ENCODE measurements around the gene HDAC4.

DNA sequence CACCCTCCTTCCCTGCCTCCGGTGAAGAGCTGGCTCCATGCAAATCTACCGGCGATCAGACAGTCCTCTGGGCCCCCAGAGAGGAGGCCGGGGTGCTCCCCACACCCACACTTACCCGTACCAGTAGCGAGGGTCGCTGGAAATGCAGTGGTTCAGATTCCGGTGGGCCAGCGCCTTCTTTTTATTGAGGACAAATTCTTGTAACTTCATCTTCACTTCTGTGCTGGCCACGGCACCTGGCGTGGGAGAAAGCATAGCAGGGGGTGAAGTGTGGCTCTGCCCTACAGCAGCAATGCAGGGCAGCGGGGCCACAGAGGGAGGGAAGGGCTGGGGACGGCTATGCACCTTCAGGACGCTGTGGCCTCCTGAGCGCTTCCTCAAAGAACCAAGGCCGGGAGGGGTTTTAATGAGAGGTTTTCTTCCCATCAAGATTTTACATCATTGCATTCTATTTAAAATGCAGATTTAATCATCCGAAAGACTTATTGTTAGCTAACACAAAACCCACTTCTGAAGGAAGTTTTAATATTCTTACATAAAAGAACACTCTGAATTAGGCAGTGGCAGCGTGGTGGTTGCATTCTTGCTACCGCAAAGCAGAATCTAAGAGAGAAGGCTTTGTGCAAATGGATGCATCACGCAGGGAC lies 237.0 kb downstream of the HDAC4 start:
- TF ChIP-seq, protein P1, sequence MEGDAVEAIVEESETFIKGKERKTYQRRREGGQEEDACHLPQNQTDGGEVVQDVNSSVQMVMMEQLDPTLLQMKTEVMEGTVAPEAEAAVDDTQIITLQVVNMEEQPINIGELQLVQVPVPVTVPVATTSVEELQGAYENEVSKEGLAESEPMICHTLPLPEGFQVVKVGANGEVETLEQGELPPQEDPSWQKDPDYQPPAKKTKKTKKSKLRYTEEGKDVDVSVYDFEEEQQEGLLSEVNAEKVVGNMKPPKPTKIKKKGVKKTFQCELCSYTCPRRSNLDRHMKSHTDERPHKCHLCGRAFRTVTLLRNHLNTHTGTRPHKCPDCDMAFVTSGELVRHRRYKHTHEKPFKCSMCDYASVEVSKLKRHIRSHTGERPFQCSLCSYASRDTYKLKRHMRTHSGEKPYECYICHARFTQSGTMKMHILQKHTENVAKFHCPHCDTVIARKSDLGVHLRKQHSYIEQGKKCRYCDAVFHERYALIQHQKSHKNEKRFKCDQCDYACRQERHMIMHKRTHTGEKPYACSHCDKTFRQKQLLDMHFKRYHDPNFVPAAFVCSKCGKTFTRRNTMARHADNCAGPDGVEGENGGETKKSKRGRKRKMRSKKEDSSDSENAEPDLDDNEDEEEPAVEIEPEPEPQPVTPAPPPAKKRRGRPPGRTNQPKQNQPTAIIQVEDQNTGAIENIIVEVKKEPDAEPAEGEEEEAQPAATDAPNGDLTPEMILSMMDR (IDR thresholded peaks at IDR 0.05; ENCODE audit: insufficient read depth, low read length, poor library complexity, severe bottlenecking) = no peak
- TF ChIP-seq EZH2phosphoT487 (conservative IDR thresholded peaks at IDR 0.05; ENCODE audit: low read length) = no peak
